ENCODE results near the gene AIPL1.

Gene AIPL1

GRCh38 chr17:6384481-6384880 lies 50.4 kb downstream of the AIPL1 start:
- Histone ChIP-seq H3K9ac (ENCODE audit: low read length) (no peak overlapping the region), H3K27ac (ENCODE audit: low read depth, low read length) (no peak overlapping the region), H3K4me1 (ENCODE audit: control insufficient read depth, insufficient read depth, low read length) (no peaks in the 10 kb centered on the region), H3K27me3 (ENCODE audit: control insufficient read depth, insufficient read depth, low read length) (no peaks in the 10 kb centered on the region), H3K36me3 (ENCODE audit: control insufficient read depth, insufficient read depth, low read length) (no peaks in the 10 kb centered on the region), H3K4me3 (ENCODE audit: low read length) (no peak overlapping the region)

GRCh38 chr17:6381526-6382465 lies 53.1 kb downstream of the AIPL1 start:
- Histone ChIP-seq H3K9ac (ENCODE audit: low read length) (no peak overlapping the region), H3K27me3 (ENCODE audit: control insufficient read depth, insufficient read depth, low read length) (no peaks in the 10 kb centered on the region), H3K36me3 (ENCODE audit: control insufficient read depth, insufficient read depth, low read length) (no peaks in the 10 kb centered on the region), H3K4me1 (ENCODE audit: control insufficient read depth, insufficient read depth, low read length) (no peaks in the 10 kb centered on the region), H3K27ac (ENCODE audit: low read depth, low read length) (no peak overlapping the region), H3K4me3 (ENCODE audit: low read length) (no peak overlapping the region)

GRCh38 chr17:6380915-6381438 lies 53.9 kb downstream of the AIPL1 start:
- Histone ChIP-seq H3K9ac (ENCODE audit: low read length) (no peak overlapping the region), H3K4me1 (ENCODE audit: control insufficient read depth, insufficient read depth, low read length) (no peaks in the 10 kb centered on the region), H3K27ac (ENCODE audit: low read depth, low read length) (no peak overlapping the region), H3K4me3 (ENCODE audit: low read length) (no peak overlapping the region), H3K36me3 (ENCODE audit: control insufficient read depth, insufficient read depth, low read length) (no peaks in the 10 kb centered on the region), H3K27me3 (ENCODE audit: control insufficient read depth, insufficient read depth, low read length) (no peaks in the 10 kb centered on the region)

- Histone ChIP-seq H3K4me3 (ENCODE audit: low read length) (no peak overlapping the region), H3K9ac (ENCODE audit: low read length) (no peak overlapping the region), H3K27me3 (ENCODE audit: control insufficient read depth, insufficient read depth, low read length) (no peaks in the 10 kb centered on the region), H3K36me3 (ENCODE audit: control insufficient read depth, insufficient read depth, low read length) (no peaks in the 10 kb centered on the region), H3K4me1 (ENCODE audit: control insufficient read depth, insufficient read depth, low read length) (no peaks in the 10 kb centered on the region), H3K27ac (ENCODE audit: low read depth, low read length) (no peak overlapping the region)
Observed at GRCh38 chr17:6377906-6378305, 57.0 kb downstream of the AIPL1 start.

GRCh38 chr17:6376931-6377361 lies 58.0 kb downstream of the AIPL1 start:
- no peaks in the 10 kb centered on the region for H3K27me3 ChIP-seq (ENCODE audit: control insufficient read depth, insufficient read depth, low read length)
- no peak overlapping the region for H3K9ac ChIP-seq (ENCODE audit: low read length)
- H3K4me1 ChIP-seq (ENCODE audit: control insufficient read depth, insufficient read depth, low read length): no peaks in the 10 kb centered on the region
- H3K36me3 ChIP-seq (ENCODE audit: control insufficient read depth, insufficient read depth, low read length): no peaks in the 10 kb centered on the region
- no peak overlapping the region for H3K4me3 ChIP-seq (ENCODE audit: low read length)
- no peak overlapping the region for H3K27ac ChIP-seq (ENCODE audit: low read depth, low read length)

GRCh38 chr17:6374761-6375312 lies 60.1 kb downstream of the AIPL1 start:
- H3K27ac ChIP-seq (ENCODE audit: low read depth, low read length): no peak overlapping the region

GRCh38 chr17:6374271-6374691 lies 60.6 kb downstream of the AIPL1 start:
- no peak overlapping the region for H3K9ac ChIP-seq (ENCODE audit: low read length)
- no peak overlapping the region for H3K4me3 ChIP-seq (ENCODE audit: low read length)
- no peak overlapping the region for H3K27ac ChIP-seq (ENCODE audit: low read depth, low read length)
- no peaks in the 10 kb centered on the region for H3K4me1 ChIP-seq (ENCODE audit: control insufficient read depth, insufficient read depth, low read length)
- H3K36me3 ChIP-seq (ENCODE audit: control insufficient read depth, insufficient read depth, low read length): no peaks in the 10 kb centered on the region
- no peaks in the 10 kb centered on the region for H3K27me3 ChIP-seq (ENCODE audit: control insufficient read depth, insufficient read depth, low read length)

More at GRCh38 chr17:6374761-6375312, 60.1 kb downstream of the AIPL1 start:
- H3K36me3 ChIP-seq (ENCODE audit: control insufficient read depth, insufficient read depth, low read length): no peaks in the 10 kb centered on the region
- H3K9ac ChIP-seq (ENCODE audit: low read length): no peak overlapping the region
- no peak overlapping the region for H3K4me3 ChIP-seq (ENCODE audit: low read length)
- no peaks in the 10 kb centered on the region for H3K4me1 ChIP-seq (ENCODE audit: control insufficient read depth, insufficient read depth, low read length)
- no peaks in the 10 kb centered on the region for H3K27me3 ChIP-seq (ENCODE audit: control insufficient read depth, insufficient read depth, low read length)
